SK-N-MC (cell line): ENCODE data around the gene CLCN1.

Experiments
- DNase-seq: peaks from one replicate; pipeline ENCODE4 v3.0.0-alpha.2; 2011; ENCODE audit warnings: low read depth, low spot score
- H3K27ac ChIP-seq: fragments of 200-600 bp; sonication (generic); 2 replicates; pipeline ENCODE4 v1.5.1; 2016; ENCODE audit warnings: mixed run types
- H3K36me3 ChIP-seq: fragments of 200-600 bp; sonication (generic); 2 replicates; pipeline ENCODE4 v1.6.1; 2017; ENCODE audit warnings: antibody characterized with exemption, low read length, mixed read lengths; ENCODE audit not compliant: insufficient read depth
- H3K4me3 ChIP-seq: fragments of 200-600 bp; sonication (generic); 2 replicates; pipeline ENCODE4 v1.5.1; 2016
- H3K9ac ChIP-seq: fragments of 200-600 bp; sonication (generic); 2 replicates; pipeline ENCODE4 v1.8.0; 2017; ENCODE audit warnings: mixed run types, mixed read lengths; ENCODE audit not compliant: insufficient read length
- H3K9me3 ChIP-seq: fragments of 200-600 bp; sonication (generic); 2 replicates; pipeline ENCODE4 v1.6.1; 2017; ENCODE audit warnings: low read depth, mild to moderate bottlenecking, antibody characterized with exemption, low read length, moderate library complexity, mixed read lengths
- EZH2 ChIP-seq: fragments of 200-600 bp; sonication (generic); IDR thresholded peaks from one replicate; pipeline ENCODE4 v1.6.1; 2017; ENCODE audit warnings: antibody characterized with exemption
- FOXP2 ChIP-seq: optimal IDR thresholded peaks from 2 replicates; pipeline ENCODE3; 2011; ENCODE audit warnings: mild to moderate bottlenecking, moderate library complexity; ENCODE audit not compliant: insufficient read depth; ENCODE audit errors: extremely low read length, control extremely low read depth
- POLR2AphosphoS5 ChIP-seq: IDR thresholded peaks from 2 replicates; pipeline ENCODE4 v1.6.1; 2012; ENCODE audit warnings: mild to moderate bottlenecking, low read depth, low read length, borderline replicate concordance

CLCN1 gene

DNA sequence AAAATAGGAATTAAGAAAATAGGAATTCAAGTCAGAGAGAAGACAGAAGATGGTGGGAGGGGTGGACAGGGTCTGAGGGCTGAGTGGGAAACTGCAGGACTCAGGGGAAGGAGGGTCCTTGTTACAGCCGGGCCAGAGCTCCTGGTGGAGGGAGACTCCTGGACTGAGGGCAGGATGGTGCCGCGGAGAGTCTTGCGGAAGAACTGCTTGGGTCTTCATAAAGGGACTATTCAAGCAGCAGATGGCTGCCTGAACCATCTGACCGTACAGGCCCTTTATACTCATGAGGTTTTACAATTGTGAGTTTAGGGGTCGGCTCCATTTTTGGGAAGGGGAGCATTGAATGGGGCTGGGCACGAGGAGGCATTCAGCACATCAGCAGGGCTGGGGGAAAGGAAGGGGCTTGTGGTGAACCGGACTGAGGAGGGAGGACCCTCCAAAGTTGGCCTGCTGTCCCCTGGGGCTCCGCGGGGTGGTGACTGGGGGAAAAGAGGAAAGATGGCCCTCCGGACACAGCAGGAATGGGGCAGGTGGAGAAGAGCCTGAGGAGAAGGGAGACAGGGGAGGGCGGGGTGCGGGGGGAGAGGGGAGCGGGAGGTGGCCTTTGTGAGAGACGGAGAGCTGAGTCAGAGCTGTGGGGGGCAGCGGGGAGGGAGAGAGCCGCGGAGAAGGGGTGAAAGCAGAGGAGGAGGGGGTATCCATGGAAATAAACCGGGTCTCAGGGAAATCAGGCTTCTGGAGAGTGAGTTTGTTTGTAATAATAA is 45.1 kb downstream of the CLCN1 start:
- DNase-seq: no peak
- Histone ChIP-seq H3K27ac (no peak overlapping the region), H3K9me3 (no peaks in the 10 kb centered on the region), H3K4me3 (peak overlapping the region; percentile 70; the same call in 1 of the 2 replicates), H3K9ac (no peak overlapping the region), H3K36me3 (no peaks in the 10 kb centered on the region)
- no peak for TF ChIP-seq FOXP2
- TF ChIP-seq POLR2AphosphoS5: no peak
- TF ChIP-seq EZH2: no peak

DNA sequence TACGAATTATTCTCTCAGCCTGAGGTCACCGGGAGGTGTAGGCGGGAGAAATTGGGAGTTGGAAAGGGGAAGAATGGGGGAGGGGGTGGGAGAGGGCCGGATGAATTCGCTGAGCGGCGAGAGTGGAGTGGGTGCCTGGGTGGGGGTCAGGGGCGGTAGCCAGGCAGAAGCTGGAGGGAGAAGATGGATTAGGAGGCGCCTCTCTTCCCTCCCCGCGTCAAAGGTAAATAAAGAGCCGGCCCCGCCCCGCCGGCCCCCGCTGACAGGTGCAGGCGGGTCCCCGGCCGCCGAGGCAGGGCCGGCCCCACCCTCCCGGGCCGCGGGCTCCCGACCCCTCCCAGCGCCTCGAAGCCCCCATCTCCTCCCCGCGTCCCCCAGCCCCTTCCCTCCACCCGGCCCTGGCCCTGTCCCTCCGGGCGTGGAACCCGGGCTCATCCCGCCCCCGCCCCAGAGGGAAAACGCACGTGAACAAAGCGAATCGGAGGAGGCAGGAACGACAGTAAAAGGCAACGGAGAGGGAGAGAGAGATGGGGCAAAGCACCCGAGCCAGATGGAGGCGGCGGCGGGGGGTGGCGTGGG is 45.7 kb downstream of the CLCN1 start:
- Histone ChIP-seq H3K36me3 (no peaks in the 10 kb centered on the region), H3K4me3 (peak overlapping the region; percentile 70), H3K9me3 (no peaks in the 10 kb centered on the region), H3K27ac (no peak overlapping the region), H3K9ac (no peak overlapping the region)
- no peak for DNase-seq
- TF ChIP-seq FOXP2 (no peak), EZH2 (no peak), POLR2AphosphoS5 (no peak)

DNA sequence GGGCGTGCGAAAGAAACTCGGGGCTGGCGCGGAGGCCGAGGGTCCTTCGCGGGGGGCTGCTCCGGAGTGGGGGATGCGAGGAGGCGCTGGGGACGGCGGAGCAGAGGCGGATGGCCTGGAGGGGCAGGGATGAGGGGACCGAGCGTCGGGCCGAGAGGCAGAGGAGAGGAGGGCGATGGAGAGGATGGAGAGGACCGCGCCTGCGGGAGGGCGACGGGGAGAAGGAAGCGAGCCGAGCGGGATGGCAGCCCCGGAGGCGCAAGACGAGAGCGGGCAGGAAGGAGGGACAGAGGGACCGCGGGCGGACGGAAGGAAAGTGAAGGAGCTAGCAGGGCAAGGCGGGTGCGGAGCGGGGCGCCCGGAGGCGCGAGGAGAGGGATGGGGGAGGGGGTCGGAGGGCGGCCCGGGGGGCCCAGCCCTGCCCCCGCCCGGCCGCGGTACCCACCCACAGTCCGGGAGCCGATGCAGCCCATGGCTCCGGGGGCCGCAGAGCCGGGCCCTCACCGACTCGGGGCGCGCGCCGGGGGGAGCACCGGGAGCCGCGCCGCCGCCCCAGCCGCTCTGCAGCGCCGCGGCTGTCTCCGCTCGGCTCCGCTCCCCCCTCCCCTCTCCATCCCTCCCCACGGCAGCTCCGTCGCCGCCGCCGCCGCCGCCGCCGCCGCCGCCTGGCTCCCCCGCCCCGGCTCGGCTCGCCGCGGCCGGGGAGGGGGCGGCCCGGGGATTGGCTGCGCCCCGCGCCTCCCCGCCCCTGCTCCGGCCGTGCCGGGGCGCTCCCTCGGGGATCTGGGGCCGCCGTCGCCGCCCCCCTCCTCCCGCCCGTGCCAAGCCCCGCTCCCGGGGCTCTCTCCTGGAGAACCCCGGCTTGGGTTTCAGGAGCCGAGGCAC is 46.5 kb downstream of the CLCN1 start, which contains the start of gene FAM131B:
Gene FAM131B, minus strand, starts transcription at position 583 of the 885 bp plus-strand sequence. Its CDS starts 110 bp downstream, at position 473.
- H3K36me3 ChIP-seq: no peaks in the 10 kb centered on the region
- H3K27ac ChIP-seq: no peak within 1 kb of the TSS
- no peak within 1 kb of the TSS for H3K9ac ChIP-seq
- peak within 1 kb of the TSS; percentile 70 for H3K4me3 ChIP-seq
- no peaks in the 10 kb centered on the region for H3K9me3 ChIP-seq
- DNase-seq: no peak
- no peak for TF ChIP-seq FOXP2
- no peak for TF ChIP-seq POLR2AphosphoS5
- TF ChIP-seq EZH2: no peak

DNA sequence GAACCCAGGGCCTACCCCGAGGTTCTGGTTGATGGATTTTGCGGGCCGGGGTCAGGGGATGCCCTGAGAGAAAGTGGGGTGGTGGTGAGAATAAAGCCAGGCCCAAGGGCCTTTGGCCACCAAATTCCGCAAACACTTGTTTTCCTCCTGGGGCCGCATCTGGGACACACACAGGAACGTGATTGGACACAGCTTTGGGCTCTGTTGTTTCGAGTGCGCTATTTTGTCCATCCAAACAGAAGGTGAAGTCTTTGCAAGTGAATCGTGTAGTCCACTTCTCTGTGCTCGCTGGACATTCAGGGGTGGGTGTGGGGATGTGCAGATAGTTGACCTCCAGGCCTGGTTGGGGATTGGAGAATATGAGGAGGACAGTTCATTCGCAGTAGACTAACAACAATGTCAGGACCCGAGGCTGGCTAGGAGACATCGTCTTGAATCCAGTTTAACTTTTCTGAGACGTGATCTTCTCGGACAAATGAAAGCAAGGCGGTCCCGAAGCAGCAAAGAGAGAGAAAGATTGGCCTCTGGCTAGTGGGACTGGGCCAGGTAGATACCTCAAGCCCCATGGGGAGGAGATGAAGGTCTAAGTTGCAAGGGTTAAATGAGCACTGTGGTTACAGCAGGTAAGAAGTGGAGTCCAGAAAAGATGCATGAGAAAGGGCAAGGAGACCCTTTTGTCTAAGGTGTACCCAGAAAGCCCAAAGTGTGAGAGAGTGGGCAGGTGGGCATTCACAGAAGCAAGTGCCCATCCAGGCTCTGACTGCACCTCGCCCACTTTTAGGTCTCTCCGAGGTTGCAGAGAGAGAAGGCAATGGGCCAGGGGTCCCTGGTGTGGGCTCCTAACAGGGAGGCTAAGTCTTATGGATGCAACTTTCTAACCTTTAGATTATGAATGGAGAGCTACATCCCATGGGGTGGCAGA is 47.4 kb downstream of the CLCN1 start:
- Histone ChIP-seq H3K36me3 (no peaks in the 10 kb centered on the region), H3K9ac (no peak overlapping the region), H3K9me3 (no peaks in the 10 kb centered on the region), H3K27ac (no peak overlapping the region), H3K4me3 (no peak overlapping the region)
- TF ChIP-seq EZH2 (no peak), POLR2AphosphoS5 (no peak)
- no peak for DNase-seq

DNA sequence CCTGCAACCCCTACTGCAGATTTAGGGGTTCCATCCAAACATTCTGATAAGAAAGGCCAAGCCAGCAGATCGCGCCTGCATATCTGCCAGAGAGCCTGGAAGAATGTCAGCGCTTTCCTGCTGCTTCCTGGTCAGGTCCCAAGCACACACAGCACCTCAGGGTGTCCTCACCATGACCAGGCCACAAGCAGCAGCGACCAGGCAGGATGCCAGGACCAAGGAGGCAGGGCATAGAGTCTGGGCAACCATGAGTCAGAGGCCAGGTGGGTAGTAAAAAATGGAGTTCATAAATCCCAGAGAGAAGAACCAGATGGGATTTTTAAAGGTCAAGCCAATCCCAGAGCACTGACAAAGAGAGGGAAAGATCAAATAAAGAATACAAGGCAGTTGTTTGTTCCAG is 52.1 kb downstream of the CLCN1 start:
- no peak overlapping the region for H3K27ac ChIP-seq
- no peaks in the 10 kb centered on the region for H3K9me3 ChIP-seq
- no peak for DNase-seq

DNA sequence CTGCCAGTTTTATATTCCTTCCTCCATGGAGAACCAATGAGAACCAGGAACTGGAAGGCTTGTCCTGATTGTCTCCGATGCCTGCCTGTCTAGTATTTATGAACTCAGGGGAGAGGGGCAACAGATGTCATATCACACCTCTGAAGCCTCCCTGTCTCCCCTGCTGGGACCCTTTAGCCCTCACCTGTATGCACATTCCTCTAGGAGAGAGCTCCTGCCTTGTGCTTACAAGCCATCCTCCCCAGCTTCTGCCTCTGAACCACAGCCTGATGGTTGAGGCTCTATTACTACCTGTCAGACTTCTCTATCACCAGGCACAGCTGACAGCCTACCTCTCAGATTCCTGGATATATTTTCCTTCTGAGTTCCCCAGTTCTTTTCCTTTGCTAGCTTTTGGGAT is 52.5 kb downstream of the CLCN1 start:
- no peaks in the 10 kb centered on the region for H3K9me3 ChIP-seq
- TF ChIP-seq FOXP2 (no peak), POLR2AphosphoS5 (no peak), EZH2 (no peak)
- H3K27ac ChIP-seq: no peak overlapping the region
- no peak overlapping the region for H3K9ac ChIP-seq
- H3K4me3 ChIP-seq: no peak overlapping the region
- H3K36me3 ChIP-seq: no peaks in the 10 kb centered on the region
- no peak for DNase-seq

More for the DNA sequence above, 52.1 kb downstream of the CLCN1 start:
- TF ChIP-seq FOXP2 (no peak), POLR2AphosphoS5 (no peak), EZH2 (no peak)
- no peak overlapping the region for H3K9ac ChIP-seq
- no peaks in the 10 kb centered on the region for H3K36me3 ChIP-seq
- H3K4me3 ChIP-seq: no peak overlapping the region

DNA sequence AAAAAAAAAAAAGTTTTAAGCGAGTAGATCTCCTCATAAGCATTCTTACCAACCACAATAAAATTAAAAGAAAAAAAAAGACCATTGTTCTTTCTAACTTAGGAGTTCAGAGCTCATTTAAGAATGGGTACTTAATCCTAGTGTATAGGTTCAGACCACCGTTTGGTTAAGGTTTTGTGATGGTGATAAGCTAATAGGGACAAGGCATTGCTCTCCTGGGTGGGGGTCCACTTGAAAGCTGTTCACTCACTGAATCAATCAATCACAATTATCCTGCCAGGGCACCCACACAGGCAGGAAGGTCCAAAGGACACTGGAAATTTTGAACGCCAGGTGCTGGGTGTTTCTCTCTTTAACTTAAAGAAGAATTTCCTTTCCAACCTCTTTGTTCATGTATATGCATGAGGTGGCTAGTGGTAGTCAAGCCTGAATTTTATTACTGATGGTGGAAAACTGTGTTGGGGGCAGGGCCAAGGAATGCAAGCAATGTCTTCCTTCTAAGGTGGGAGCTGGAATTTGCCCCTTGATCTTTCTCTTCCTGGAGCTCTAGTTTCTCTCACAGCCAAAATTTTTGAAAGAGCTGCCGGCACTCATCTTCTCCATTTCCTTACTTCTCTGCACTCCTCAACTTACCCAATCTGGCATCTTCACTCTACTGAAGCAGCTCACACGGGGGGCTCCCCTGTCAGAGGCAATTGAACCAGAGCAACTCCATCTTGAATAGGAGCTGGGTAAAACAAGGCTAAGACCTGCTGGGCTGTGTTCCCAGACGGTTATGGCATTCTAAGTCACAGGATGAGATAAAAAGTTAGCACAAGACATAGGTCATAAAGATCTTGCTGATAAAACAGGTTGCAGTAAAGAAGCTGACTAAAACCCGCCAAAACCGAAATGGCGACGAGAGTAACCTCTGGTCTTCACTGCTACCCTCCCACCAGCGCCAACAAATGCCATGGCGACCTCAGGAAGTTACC is 54.1 kb downstream of the CLCN1 start:
- Histone ChIP-seq H3K36me3 (no peaks in the 10 kb centered on the region), H3K9me3 (no peaks in the 10 kb centered on the region), H3K27ac (no peak overlapping the region), H3K4me3 (no peak overlapping the region), H3K9ac (no peak overlapping the region)
- DNase-seq: no peak
- TF ChIP-seq POLR2AphosphoS5 (no peak), FOXP2 (no peak), EZH2 (no peak)
